Spleen (tissue), 11 donors: ENCODE data around the gene NLK. TPM values are rescaled to one million over a fixed set of nuclear protein-coding genes. Genes with fewer than 3 reads are reported as not detected.

Source experiments
- DNase-seq: peaks from one replicate; pipeline ENCODE4 v3.0.0-alpha.2; 2020
- H3K27ac ChIP-seq, 8 donors: fragments of 200-600 bp; sonication (generic) in 7 of 8; 1 replicate in 4 of 8; 2 replicates in 4 of 8; pipeline versions ENCODE4 v1.5.0 to v1.8.0; 2016 to 2021; ENCODE audit warnings: inconsistent platforms in 4 of 8, mild to moderate bottlenecking in 4 of 8, moderate library complexity in 1 of 8
- H3K27me3 ChIP-seq, 7 donors: fragments of 200-600 bp; sonication (generic) in 6 of 7; replicated peaks in 1 of 7; 1 replicate in 4 of 7; 2 replicates in 3 of 7; pipeline versions ENCODE4 v1.5.0 to v1.8.0; 2016 to 2021; ENCODE audit warnings: inconsistent platforms in 3 of 7, mild to moderate bottlenecking in 1 of 7
- H3K36me3 ChIP-seq, 6 donors: fragments of 200-600 bp; sonication (generic) in 5 of 6; 1 replicate in 4 of 6; 2 replicates in 2 of 6; pipeline versions ENCODE4 v1.5.0 to v1.8.0; 2016 to 2021; ENCODE audit warnings: inconsistent platforms in 2 of 6
- H3K4me1 ChIP-seq, 6 donors: fragments of 200-600 bp; sonication (generic) in 5 of 6; 1 replicate in 3 of 6; 2 replicates in 3 of 6; pipeline versions ENCODE4 v1.5.0 to v1.8.0; 2016 to 2021; ENCODE audit warnings: inconsistent platforms in 3 of 6
- H3K4me3 ChIP-seq, 8 donors: fragments of 200-600 bp; sonication (generic) in 7 of 8; 1 replicate in 4 of 8; 2 replicates in 4 of 8; pipeline versions ENCODE4 v1.5.0 to v1.8.0; 2016 to 2021; ENCODE audit warnings: inconsistent platforms in 4 of 8, mild to moderate bottlenecking in 4 of 8, moderate library complexity in 2 of 8
- H3K9me3 ChIP-seq, 8 donors: fragments of 200-600 bp; sonication (generic) in 7 of 8; 1 replicate in 4 of 8; 2 replicates in 4 of 8; pipeline versions ENCODE4 v1.5.0 to v1.8.0; 2016 to 2021; ENCODE audit warnings: inconsistent platforms in 4 of 8
- CTCF ChIP-seq, 11 experiments: fragments of 200-600 bp in 7 of 11; fragments of 450-650 bp in 4 of 11; sonication (generic) in 4 of 11; IDR thresholded peaks in 8 of 11; conservative IDR thresholded peaks in 3 of 11; 1 replicate in 7 of 11; 2 replicates in 4 of 11; pipeline versions ENCODE4 v1.4.0 to v1.8.0; 2016 to 2021; ENCODE audit warnings: antibody characterized with exemption in 11 of 11, inconsistent platforms in 4 of 11, mild to moderate bottlenecking in 1 of 11
- POLR2A ChIP-seq, 3 donors: fragments of 450-650 bp; IDR thresholded peaks; one replicate each; pipeline ENCODE4 v1.5.1; 2017; ENCODE audit warnings: antibody characterized with exemption in 3 of 3, mild to moderate bottlenecking in 1 of 3
- POLR2AphosphoS5 ChIP-seq, 3 donors: sonication (generic); formaldehyde crosslinking; IDR thresholded peaks; one replicate each; pipeline ENCODE4 v1.5.1; 2017; ENCODE audit warnings: antibody characterized with exemption in 3 of 3
- WGBS, 5 donors: extraction: QIAGEN DNeasy Blood & Tissue Kit in 3 of 5; methylation state at CpG; one replicate each; pipeline versions ENCODE4 v1.1.5 to v1.1.7; 2013 to 2018; 5-methylcytosine and 5-hydroxymethylcytosine counted together
- intact Hi-C: fragments of 100-400 bp; cut with DNase I; formaldehyde crosslinking; loops from one replicate; pipeline ENCODE4 v1.15.0; 2023; ENCODE audit warnings: low total_unique reads
- polyA plus RNA-seq, 3 donors: library from polyadenylated mRNA; stranded (reverse); fragments of 200-250 nt; gene quantifications; one replicate each; pipeline ENCODE4 v1.2.1, GENCODE V29; 2013
- total RNA-seq, 7 donors: library from RNA; depleted of rRNA in 3 of 7; stranded (reverse); fragments of >200 nt in 3 of 7; fragmentation: NEBNext Ultra II Directional in 4 of 7; extraction: Animal tissue kit (Norgen Biotek cat#: 25700) in 4 of 7; gene quantifications; one replicate each; pipeline versions ENCODE4 v1.1.0 to v1.2.1, GENCODE V29; 2016 to 2021
- donor health status: healthy with polysubstance abuse.
- donor health status: DM: no; HTN: no; CAD: no; lungs with moderate emphysema.
- donor health status: DM: no; HTN: no; CAD: no.
- donor health status: Bipolar disorder and iron deficiency.
- donor health status: healthy.
- donor health status: DM: no; HTN: no; CAD: no.
- donor health status: DM: yes; HTN: yes; CAD: no.

NLK gene
- total and polyA plus RNA-seq, 10 donors = 12.6 to 49.4 (median 34.3) TPM

GRCh38 chr17:28105501-28105900 is 63.0 kb downstream of the NLK start:
- intact Hi-C loops = no loop called here
- H3K27me3 ChIP-seq = no peaks in the 10 kb centered on the region
- H3K4me3 ChIP-seq = no peak overlapping the region
- H3K27ac ChIP-seq = no peak overlapping the region
- TF ChIP-seq CTCF (IDR thresholded peaks at IDR 0.05 in 8 of 11, conservative IDR thresholded peaks at IDR 0.05 in 3 of 11) (no peak), POLR2A (IDR thresholded peaks at IDR 0.05) (no peak), POLR2AphosphoS5 (IDR thresholded peaks at IDR 0.05) (no peak)
- H3K36me3 ChIP-seq = peaks cover 0 to 6% (median 0%) of the 10 kb centered on the region in 6 donors
- 82 to 100% (median 97%) methylated on average over 1 of the region's 1 CpG for WGBS, 5 donors
- DNase-seq = no peak
- no peaks in the 10 kb centered on the region for H3K9me3 ChIP-seq
- no peaks in the 10 kb centered on the region for H3K4me1 ChIP-seq

GRCh38 chr17:28110184-28110583 is 67.7 kb downstream of the NLK start:
- H3K27ac ChIP-seq = no peak overlapping the region
- H3K36me3 ChIP-seq = no peaks in the 10 kb centered on the region
- TF ChIP-seq POLR2AphosphoS5 (IDR thresholded peaks at IDR 0.05) (no peak), POLR2A (IDR thresholded peaks at IDR 0.05) (no peak), CTCF (IDR thresholded peaks at IDR 0.05 in 8 of 11, conservative IDR thresholded peaks at IDR 0.05 in 3 of 11) (no peak)
- H3K4me1 ChIP-seq = peaks cover 5 to 25% (median 18%) of the 10 kb centered on the region in 6 donors
- WGBS, 5 donors = 89 to 100% (median 94%) methylated on average over 1 of the region's 1 CpG
- no peak for DNase-seq
- H3K9me3 ChIP-seq = no peaks in the 10 kb centered on the region
- intact Hi-C loops = no loop called here
- no peak overlapping the region for H3K4me3 ChIP-seq
- H3K27me3 ChIP-seq = no peaks in the 10 kb centered on the region

GRCh38 chr17:28112181-28112580 is 69.7 kb downstream of the NLK start:
- H3K9me3 ChIP-seq = no peaks in the 10 kb centered on the region
- intact Hi-C loops = no loop called here
- H3K4me1 ChIP-seq = peaks cover 8 to 35% (median 26%) of the 10 kb centered on the region in 6 donors
- TF ChIP-seq POLR2A (IDR thresholded peaks at IDR 0.05) (no peak), CTCF (IDR thresholded peaks at IDR 0.05 in 8 of 11, conservative IDR thresholded peaks at IDR 0.05 in 3 of 11) (no peak), POLR2AphosphoS5 (IDR thresholded peaks at IDR 0.05) (no peak)
- H3K36me3 ChIP-seq = no peaks in the 10 kb centered on the region
- WGBS, 5 donors = 37 to 69% (median 54%) methylated on average over 1 of the region's 1 CpG
- no peak for DNase-seq
- H3K27me3 ChIP-seq = no peaks in the 10 kb centered on the region
- H3K27ac ChIP-seq = peak overlapping the region; percentile 30 to 83 (median 76)
- H3K4me3 ChIP-seq = no peak overlapping the region

DNA sequence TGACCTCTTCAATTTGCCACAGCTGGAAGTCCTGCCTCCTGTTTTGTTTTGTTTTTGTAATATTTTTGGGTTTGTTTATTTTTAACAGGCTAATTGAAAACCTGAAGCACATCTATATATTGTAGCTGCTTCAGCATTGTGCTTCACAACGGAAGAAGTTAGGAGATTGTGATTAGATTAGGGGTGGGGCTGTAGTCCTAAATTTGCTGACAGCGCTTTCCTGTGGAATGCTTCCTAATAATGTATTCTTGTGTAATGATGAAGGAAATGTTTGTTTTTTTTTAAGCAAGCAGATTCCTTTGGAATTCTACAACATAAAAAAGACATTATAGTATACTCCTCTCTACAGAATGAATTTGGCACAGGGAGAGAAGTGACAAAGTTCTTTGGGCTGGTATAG is 70.1 kb downstream of the NLK start:
- Histone ChIP-seq H3K36me3 (no peaks in the 10 kb centered on the region), H3K4me1 (peaks cover 8 to 39% (median 28%) of the 10 kb centered on the region in 6 donors), H3K27me3 (no peaks in the 10 kb centered on the region), H3K4me3 (no peak overlapping the region), H3K27ac (peak overlapping the region; percentile 30 to 83 (median 76)), H3K9me3 (no peaks in the 10 kb centered on the region)
- DNase-seq = no peak
- TF ChIP-seq POLR2A (IDR thresholded peaks at IDR 0.05) = no peak
- peak in 1 of 3 donors; percentile 42 for TF ChIP-seq POLR2AphosphoS5 (IDR thresholded peaks at IDR 0.05)
- TF ChIP-seq CTCF (IDR thresholded peaks at IDR 0.05 in 8 of 11, conservative IDR thresholded peaks at IDR 0.05 in 3 of 11) = no peak
- intact Hi-C loops = no loop called here
- 51 to 70% (median 58%) methylated on average over 2 of the region's 2 CpGs for WGBS, 5 donors
